Esophagus squamous epithelium (tissue), 5 donors: ENCODE results near the gene DGLUCY. TPM values are rescaled to one million over a fixed set of nuclear protein-coding genes. Genes with fewer than 3 reads are reported as not detected.

Experiments
- DNase-seq: peaks from one replicate; lab custom pipeline; 2025; lab: John Stamatoyannopoulos, UW
- H3K27ac ChIP-seq, 4 donors: fragments of 200-600 bp; sonication (generic); one replicate each; pipeline ENCODE4 v1.5.1; 2016 to 2019; ENCODE audit warnings: mild to moderate bottlenecking in 1 of 4
- H3K27me3 ChIP-seq, 4 donors: fragments of 200-600 bp; sonication (generic); 1 replicate in 3 of 4; 2 replicates in 1 of 4; pipeline versions ENCODE4 v1.5.1 to v1.6.0; 2017 to 2021; ENCODE audit warnings: antibody characterized with exemption in 1 of 4
- H3K36me3 ChIP-seq, 3 donors: fragments of 200-600 bp; sonication (generic); one replicate each; pipeline ENCODE4 v1.5.1; 2016 to 2019
- H3K4me1 ChIP-seq, 3 donors: fragments of 200-600 bp; sonication (generic); one replicate each; pipeline ENCODE4 v1.5.1; 2017 to 2019
- H3K4me3 ChIP-seq, 4 donors: fragments of 200-600 bp; sonication (generic); 1 replicate in 3 of 4; 2 replicates in 1 of 4; pipeline ENCODE4 v1.5.1; 2016 to 2019; ENCODE audit warnings: mild to moderate bottlenecking in 2 of 4, moderate library complexity in 1 of 4
- H3K9me3 ChIP-seq, 3 donors: fragments of 200-600 bp; sonication (generic); one replicate each; pipeline ENCODE4 v1.5.1; 2016 to 2019
- CTCF ChIP-seq, 6 experiments: fragments of 450-650 bp in 4 of 6; fragments of 200-600 bp in 2 of 6; sonication (generic) in 2 of 6; IDR thresholded peaks; one replicate each; pipeline ENCODE4 v1.5.1; 2016 to 2019; ENCODE audit warnings: antibody characterized with exemption in 6 of 6, mild to moderate bottlenecking in 4 of 6, moderate library complexity in 4 of 6
- POLR2A ChIP-seq, 4 donors: fragments of 450-650 bp; IDR thresholded peaks; one replicate each; pipeline ENCODE4 v1.6.1; 2017; ENCODE audit warnings: antibody characterized with exemption in 4 of 4, mild to moderate bottlenecking in 4 of 4, moderate library complexity in 3 of 4
- WGBS, 2 donors: methylation state at CpG; one replicate each; pipeline ENCODE4 v1.1.5; 2018; 5-methylcytosine and 5-hydroxymethylcytosine counted together
- intact Hi-C: fragments of 100-400 bp; cut with DNase I; formaldehyde crosslinking; loops from one replicate; pipeline ENCODE4 v1.15.0; 2022
- total RNA-seq, 4 donors: library from RNA; depleted of rRNA; stranded (reverse); fragments of >200 nt; gene quantifications; one replicate each; pipeline ENCODE4 v1.1.0, GENCODE V29; 2016
- donor health status: DM: yes; HTN: yes; CAD: no.

DGLUCY gene
- total RNA-seq, result 10 to 100 TPM; 32.6 to 51.3 (median 38.9) TPM

GRCh38 chr14:91113829-91114078, at the start of gene DGLUCY:
TSS of gene DGLUCY (plus strand) at chr14:91114073. CDS start at chr14:91160295, 46,222 bp downstream.
- Histone ChIP-seq H3K36me3 (no peaks in the 10 kb centered on the region), H3K27me3 (no peaks in the 10 kb centered on the region), H3K4me3 (peak within 1 kb of the TSS; percentile 28 to 76 (median 66)), H3K9me3 (no peaks in the 10 kb centered on the region), H3K4me1 (peaks cover 39 to 95% (median 52%) of the 10 kb centered on the region in 3 donors), H3K27ac (peak within 1 kb of the TSS; percentile 95 to 99 (median 96))
- WGBS, 2 donors, result 0% methylated on average over 3 of the region's 5 CpGs; no CpG with 5 or more reads in 1 of the 2 donors
- TF ChIP-seq CTCF (IDR thresholded peaks at IDR 0.05), result no peak
- no peak for TF ChIP-seq POLR2A (IDR thresholded peaks at IDR 0.05)
- intact Hi-C loops, result no loop called here
- DNase-seq, result no peak

- 29 to 54% methylated on average over 3 of the region's 3 CpGs for WGBS, 2 donors
- no peak overlapping the region for H3K27ac ChIP-seq
Observed at GRCh38 chr14:91065266-91065665, 48.6 kb upstream of the DGLUCY start.

GRCh38 chr14:91067186-91067585, 46.7 kb upstream of the DGLUCY start:
- 73 to 95% methylated on average over 1 of the region's 1 CpG for WGBS, 2 donors
- H3K9me3 ChIP-seq, result peaks cover 0 to 8% (median 0%) of the 10 kb centered on the region in 3 donors
- H3K36me3 ChIP-seq, result no peaks in the 10 kb centered on the region
- TF ChIP-seq POLR2A (IDR thresholded peaks at IDR 0.05), result no peak
- TF ChIP-seq CTCF (IDR thresholded peaks at IDR 0.05), result no peak
- peaks cover 0 to 29% (median 4%) of the 10 kb centered on the region in 3 donors for H3K4me1 ChIP-seq
- DNase-seq, result no peak
- intact Hi-C loops, result no loop called here
- H3K27ac ChIP-seq, result no peak overlapping the region
- H3K27me3 ChIP-seq, result no peaks in the 10 kb centered on the region
- no peak overlapping the region for H3K4me3 ChIP-seq

More at GRCh38 chr14:91065266-91065665, 48.6 kb upstream of the DGLUCY start:
- DNase-seq, result no peak
- H3K4me1 ChIP-seq, result peaks cover 0 to 41% (median 15%) of the 10 kb centered on the region in 3 donors
- no peak for TF ChIP-seq CTCF (IDR thresholded peaks at IDR 0.05)
- TF ChIP-seq POLR2A (IDR thresholded peaks at IDR 0.05), result no peak
- intact Hi-C loops, result no loop called here
- H3K27me3 ChIP-seq, result no peaks in the 10 kb centered on the region
- no peak overlapping the region for H3K4me3 ChIP-seq
- H3K36me3 ChIP-seq, result no peaks in the 10 kb centered on the region
- peaks cover 0 to 3% (median 0%) of the 10 kb centered on the region in 3 donors for H3K9me3 ChIP-seq

- no peak for TF ChIP-seq CTCF (IDR thresholded peaks at IDR 0.05)
- no peak for DNase-seq
- 71 to 76% methylated on average over 2 of the region's 2 CpGs for WGBS, 2 donors
- H3K9me3 ChIP-seq, result peaks cover 0 to 8% (median 0%) of the 10 kb centered on the region in 3 donors
- H3K4me1 ChIP-seq, result peaks cover 0 to 15% (median 0%) of the 10 kb centered on the region in 3 donors
- H3K4me3 ChIP-seq, result no peak overlapping the region
- no peaks in the 10 kb centered on the region for H3K27me3 ChIP-seq
- H3K27ac ChIP-seq, result no peak overlapping the region
- no peaks in the 10 kb centered on the region for H3K36me3 ChIP-seq
- intact Hi-C loops, result no loop called here
Observed at GRCh38 chr14:91068642-91069041, 45.2 kb upstream of the DGLUCY start.

GRCh38 chr14:91070572-91070971, 43.3 kb upstream of the DGLUCY start:
- Histone ChIP-seq H3K27me3 (no peaks in the 10 kb centered on the region), H3K4me1 (peaks cover 0 to 4% (median 0%) of the 10 kb centered on the region in 3 donors), H3K36me3 (no peaks in the 10 kb centered on the region), H3K27ac (no peak overlapping the region), H3K9me3 (peaks cover 0 to 8% (median 0%) of the 10 kb centered on the region in 3 donors), H3K4me3 (no peak overlapping the region)
- DNase-seq, result no peak
- TF ChIP-seq CTCF (IDR thresholded peaks at IDR 0.05) (no peak), POLR2A (IDR thresholded peaks at IDR 0.05) (no peak)
- intact Hi-C loops, result no loop called here
